COLO668 (cell line): ENCODE results near the gene COX6B2.
A peak's percentile ranks its signal among the peaks of the same experiment; 100 is the strongest.
"Not testable (repeated sequence)": the region's sequence is repeated elsewhere in the genome, so short reads cannot be mapped to it uniquely, and the experiment has no call there.

Source experiments
- DNase-seq: peaks from one replicate; lab custom pipeline; 2025; ENCODE audit not compliant: unreplicated experiment; lab: John Stamatoyannopoulos, UW

The COX6B2 gene

GRCh38 chr19:55354698-55355212 lies at the start of gene COX6B2:
TSS of gene COX6B2 (minus strand) at chr19:55354719. CDS start at chr19:55354521, 198 bp downstream.
- DNase-seq, result no peak

GRCh38 chr19:55402509-55402908 lies 48.0 kb upstream of the COX6B2 start:
- DNase-seq, result no peak

- not testable (repeated sequence) for DNase-seq
These were observed 46.9 kb upstream of the COX6B2 start for GRCh38 chr19:55401390-55401789.

- DNase-seq, result no peak
These were observed 46.0 kb upstream of the COX6B2 start for GRCh38 chr19:55400281-55401087.

- no peak for DNase-seq
These were observed 43.8 kb upstream of the COX6B2 start for GRCh38 chr19:55398200-55398925.

- no peak for DNase-seq
These were observed 38.6 kb upstream of the COX6B2 start for GRCh38 chr19:55392820-55393761.

- DNase-seq, result no peak
These were observed 37.4 kb upstream of the COX6B2 start for GRCh38 chr19:55391702-55392615.

- no peak for DNase-seq
These were observed 36.7 kb upstream of the COX6B2 start for GRCh38 chr19:55391191-55391670.

GRCh38 chr19:55390461-55390880 lies 36.0 kb upstream of the COX6B2 start:
- DNase-seq, result no peak

GRCh38 chr19:55389386-55390317 lies 35.1 kb upstream of the COX6B2 start:
- no peak for DNase-seq

- no peak for DNase-seq
These were observed 33.4 kb upstream of the COX6B2 start for GRCh38 chr19:55387736-55388497.

- DNase-seq, result no peak
These were observed 32.0 kb upstream of the COX6B2 start for GRCh38 chr19:55386493-55386971.

- peak; percentile 97 for DNase-seq
These were observed 31.4 kb upstream of the COX6B2 start, which contains the start of gene RPL28 for GRCh38 chr19:55385724-55386492. TSS of gene RPL28 (plus strand) at chr19:55385932. CDS start at chr19:55386358, 426 bp downstream.

GRCh38 chr19:55384920-55385723 lies 30.6 kb upstream of the COX6B2 start:
- peak; percentile 96 for DNase-seq

- DNase-seq, result peak; percentile 82
These were observed 29.8 kb upstream of the COX6B2 start, which contains the start of gene TMEM238 for GRCh38 chr19:55384131-55384919. TSS of gene TMEM238 (minus strand) at chr19:55384292. CDS start at chr19:55384259, 33 bp downstream.
